H1 (cell line): Measurements from ENCODE around the gene ECPAS.

ENCODE experiments used
- YY1 ChIP-seq: IDR thresholded peaks from 2 replicates; pipeline ENCODE4 v1.6.1; 2011; ENCODE audit warnings: low read depth, mild to moderate bottlenecking, low read length
- TF ChIP-seq, protein P1 (sequence below): IDR thresholded peaks from 2 replicates; pipeline ENCODE4 v1.6.1; 2011; ENCODE audit warnings: low read depth, mild to moderate bottlenecking, low read length; ENCODE audit not compliant: insufficient read depth

GRCh38 chr9:111405701-111406100 is 78.5 kb downstream of the ECPAS start:
- TF ChIP-seq YY1 = no peak
- TF ChIP-seq, protein P1, sequence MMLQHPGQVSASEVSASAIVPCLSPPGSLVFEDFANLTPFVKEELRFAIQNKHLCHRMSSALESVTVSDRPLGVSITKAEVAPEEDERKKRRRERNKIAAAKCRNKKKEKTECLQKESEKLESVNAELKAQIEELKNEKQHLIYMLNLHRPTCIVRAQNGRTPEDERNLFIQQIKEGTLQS = no peak
